ENCODE results near the gene NUDCD2.

The NUDCD2 gene

GRCh38 chr5:163505049-163505367, 45.1 kb upstream of the NUDCD2 start:
- H3K4me1 ChIP-seq (ENCODE audit: low read length) = peaks cover 12% of the 10 kb centered on the region; the same call in 1 of the 2 replicates
- peaks cover 42% of the 10 kb centered on the region for H3K79me2 ChIP-seq (ENCODE audit: low read length)
- H3K9me3 ChIP-seq (replicated peaks; ENCODE audit: insufficient read depth, low read length) = no peaks in the 10 kb centered on the region
- no peaks in the 10 kb centered on the region for H3K27me3 ChIP-seq (replicated peaks; ENCODE audit: insufficient read depth, low read length)
- H2AFZ ChIP-seq (ENCODE audit: low read length) = peak overlapping the region; percentile 74; the same call in 1 of the 2 replicates
- peak overlapping the region; percentile 76 for H3K4me2 ChIP-seq (ENCODE audit: low read depth, low read length)
- H3K27ac ChIP-seq (ENCODE audit: low read length) = peak overlapping the region; percentile 98
- no peak for DNase-seq
- TF ChIP-seq EZH2phosphoT487 (IDR thresholded peaks at IDR 0.05; ENCODE audit: low read length) (no peak), CTCF (IDR thresholded peaks at IDR 0.05; ENCODE audit: low read length) (no peak), EZH2 (optimal IDR thresholded peaks at IDR 0.05; ENCODE audit: low read depth, low read length) (no peak)
- no peaks in the 10 kb centered on the region for H3K36me3 ChIP-seq (replicated peaks; ENCODE audit: insufficient read depth, low read length)
- H3K4me3 ChIP-seq (ENCODE audit: low read length) = peak overlapping the region; percentile 84
- H4K20me1 ChIP-seq (ENCODE audit: insufficient read depth, low read length) = 0 out of 2 replicates have a peak, but pooled peaks cover 4% of the 10 kb centered on the region
- H3K9ac ChIP-seq (ENCODE audit: low read length) = peak overlapping the region; percentile 94
- H3K9me2 ChIP-seq (replicated peaks; ENCODE audit: insufficient read depth, low read length) = no peaks in the 10 kb centered on the region
- peaks cover 41% of the 10 kb centered on the region for H3F3A ChIP-seq (ENCODE audit: insufficient read depth, low read length)

GRCh38 chr5:163504079-163504931, 44.4 kb upstream of the NUDCD2 start:
- peak overlapping the region; percentile 74 for H2AFZ ChIP-seq (ENCODE audit: low read length)
- H3K36me3 ChIP-seq (replicated peaks; ENCODE audit: insufficient read depth, low read length) = no peaks in the 10 kb centered on the region
- H3K27me3 ChIP-seq (replicated peaks; ENCODE audit: insufficient read depth, low read length) = no peaks in the 10 kb centered on the region
- no peaks in the 10 kb centered on the region for H4K20me1 ChIP-seq (ENCODE audit: insufficient read depth, low read length)
- peak overlapping the region; percentile 76 for H3K4me2 ChIP-seq (ENCODE audit: low read depth, low read length)
- peak overlapping the region; percentile 84 for H3K4me3 ChIP-seq (ENCODE audit: low read length)
- no peaks in the 10 kb centered on the region for H3K9me3 ChIP-seq (replicated peaks; ENCODE audit: insufficient read depth, low read length)
- H3K9ac ChIP-seq (ENCODE audit: low read length) = peak overlapping the region; percentile 94
- peaks cover 41% of the 10 kb centered on the region for H3F3A ChIP-seq (ENCODE audit: insufficient read depth, low read length)
- no peaks in the 10 kb centered on the region for H3K9me2 ChIP-seq (replicated peaks; ENCODE audit: insufficient read depth, low read length)
- DNase-seq = peak; percentile 88
- H3K79me2 ChIP-seq (ENCODE audit: low read length) = peaks cover 35% of the 10 kb centered on the region
- H3K4me1 ChIP-seq (ENCODE audit: low read length) = peaks cover 8% of the 10 kb centered on the region; the same call in 1 of the 2 replicates
- TF ChIP-seq EZH2 (optimal IDR thresholded peaks at IDR 0.05; ENCODE audit: low read depth, low read length) = no peak
- no peak for TF ChIP-seq EZH2phosphoT487 (IDR thresholded peaks at IDR 0.05; ENCODE audit: low read length)
- TF ChIP-seq CTCF (IDR thresholded peaks at IDR 0.05; ENCODE audit: low read length) = no peak
- H3K27ac ChIP-seq (ENCODE audit: low read length) = peak overlapping the region; percentile 98

GRCh38 chr5:163503106-163504078, 43.5 kb upstream of the NUDCD2 start:
- peak overlapping the region; percentile 94 for H3K9ac ChIP-seq (ENCODE audit: low read length)
- H4K20me1 ChIP-seq (ENCODE audit: insufficient read depth, low read length) = no peaks in the 10 kb centered on the region
- peak; percentile 71 for DNase-seq
- H2AFZ ChIP-seq (ENCODE audit: low read length) = peak overlapping the region; percentile 74
- no peaks in the 10 kb centered on the region for H3K36me3 ChIP-seq (replicated peaks; ENCODE audit: insufficient read depth, low read length)
- H3K4me2 ChIP-seq (ENCODE audit: low read depth, low read length) = peak overlapping the region; percentile 76
- peaks cover 8% of the 10 kb centered on the region; the same call in 1 of the 2 replicates for H3K4me1 ChIP-seq (ENCODE audit: low read length)
- TF ChIP-seq CTCF (IDR thresholded peaks at IDR 0.05; ENCODE audit: low read length) = peak; percentile 62
- TF ChIP-seq EZH2phosphoT487 (IDR thresholded peaks at IDR 0.05; ENCODE audit: low read length) = no peak
- no peaks in the 10 kb centered on the region for H3K9me2 ChIP-seq (replicated peaks; ENCODE audit: insufficient read depth, low read length)
- no peaks in the 10 kb centered on the region for H3K9me3 ChIP-seq (replicated peaks; ENCODE audit: insufficient read depth, low read length)
- H3K27me3 ChIP-seq (replicated peaks; ENCODE audit: insufficient read depth, low read length) = no peaks in the 10 kb centered on the region
- H3K79me2 ChIP-seq (ENCODE audit: low read length) = peaks cover 25% of the 10 kb centered on the region
- H3K27ac ChIP-seq (ENCODE audit: low read length) = peak overlapping the region; percentile 98
- H3K4me3 ChIP-seq (ENCODE audit: low read length) = peak overlapping the region; percentile 84
- H3F3A ChIP-seq (ENCODE audit: insufficient read depth, low read length) = peaks cover 41% of the 10 kb centered on the region

Data from MM.1S (cell line).